Measurements from ENCODE around the gene SSBP3.

DNA sequence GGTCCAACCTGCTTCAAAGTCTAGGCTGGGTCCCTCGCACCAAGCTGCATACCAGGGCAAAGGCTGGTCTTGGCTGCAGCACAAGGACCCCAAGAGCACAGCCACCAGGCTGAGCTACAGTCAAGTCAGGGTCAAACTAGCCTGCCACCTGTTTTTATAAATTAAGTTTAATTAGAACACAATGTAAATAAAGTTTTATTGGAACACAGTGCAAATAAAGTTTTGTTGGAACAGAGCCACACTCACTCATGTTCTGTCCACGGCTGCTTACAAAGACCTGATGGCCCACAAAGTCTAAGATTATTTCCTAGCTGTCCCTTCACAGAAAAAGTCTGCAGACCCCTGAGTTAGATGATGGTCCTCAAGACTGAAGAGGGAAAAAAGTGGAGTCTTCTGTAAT is 140.0 kb downstream of the SSBP3 start:
- no peak for TF ChIP-seq POLR2A (IDR thresholded peaks at IDR 0.05)
- TF ChIP-seq, protein P1, sequence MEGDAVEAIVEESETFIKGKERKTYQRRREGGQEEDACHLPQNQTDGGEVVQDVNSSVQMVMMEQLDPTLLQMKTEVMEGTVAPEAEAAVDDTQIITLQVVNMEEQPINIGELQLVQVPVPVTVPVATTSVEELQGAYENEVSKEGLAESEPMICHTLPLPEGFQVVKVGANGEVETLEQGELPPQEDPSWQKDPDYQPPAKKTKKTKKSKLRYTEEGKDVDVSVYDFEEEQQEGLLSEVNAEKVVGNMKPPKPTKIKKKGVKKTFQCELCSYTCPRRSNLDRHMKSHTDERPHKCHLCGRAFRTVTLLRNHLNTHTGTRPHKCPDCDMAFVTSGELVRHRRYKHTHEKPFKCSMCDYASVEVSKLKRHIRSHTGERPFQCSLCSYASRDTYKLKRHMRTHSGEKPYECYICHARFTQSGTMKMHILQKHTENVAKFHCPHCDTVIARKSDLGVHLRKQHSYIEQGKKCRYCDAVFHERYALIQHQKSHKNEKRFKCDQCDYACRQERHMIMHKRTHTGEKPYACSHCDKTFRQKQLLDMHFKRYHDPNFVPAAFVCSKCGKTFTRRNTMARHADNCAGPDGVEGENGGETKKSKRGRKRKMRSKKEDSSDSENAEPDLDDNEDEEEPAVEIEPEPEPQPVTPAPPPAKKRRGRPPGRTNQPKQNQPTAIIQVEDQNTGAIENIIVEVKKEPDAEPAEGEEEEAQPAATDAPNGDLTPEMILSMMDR (IDR thresholded peaks at IDR 0.05): no peak
